Neural progenitor cell (in vitro differentiated cells): Measurements from ENCODE around the gene SEC14L6.

Source experiments
- EZH2 ChIP-seq: fragments of 200-600 bp; sonication (generic); IDR thresholded peaks from 2 replicates; pipeline ENCODE4 v1.6.1; 2017; ENCODE audit warnings: antibody characterized with exemption, mild to moderate bottlenecking, moderate library complexity
- EZH2phosphoT487 ChIP-seq: fragments of 200-600 bp; sonication (generic); IDR thresholded peaks from 2 replicates; pipeline ENCODE4 v1.6.1; 2017; ENCODE audit warnings: antibody characterized with exemption
- TF ChIP-seq, protein P1 (sequence below): fragments of 200-600 bp; sonication (generic); IDR thresholded peaks from 2 replicates; pipeline ENCODE4 v1.5.1; 2017; ENCODE audit warnings: antibody characterized with exemption, mild to moderate bottlenecking

DNA sequence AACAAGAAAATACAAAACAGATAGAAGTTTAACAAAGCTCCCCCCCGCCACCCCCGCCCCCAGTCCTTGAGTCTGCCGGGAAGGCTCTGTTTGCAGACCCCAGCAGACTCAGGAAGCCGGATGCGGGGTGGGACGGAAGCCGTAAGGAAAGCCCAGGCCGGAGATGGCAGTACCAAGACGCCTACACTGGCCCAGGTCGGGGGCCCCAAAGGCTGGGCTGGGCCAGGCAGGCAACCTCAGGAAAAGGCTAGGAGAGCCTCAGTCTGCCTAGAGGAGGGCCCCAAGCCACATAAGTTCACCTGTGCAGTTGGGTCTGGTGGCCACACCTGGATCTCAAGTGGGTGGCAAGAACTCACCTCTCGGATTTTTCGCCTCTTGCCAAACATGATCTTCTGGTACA lies 31.9 kb upstream of the SEC14L6 start:
- TF ChIP-seq, protein P1, sequence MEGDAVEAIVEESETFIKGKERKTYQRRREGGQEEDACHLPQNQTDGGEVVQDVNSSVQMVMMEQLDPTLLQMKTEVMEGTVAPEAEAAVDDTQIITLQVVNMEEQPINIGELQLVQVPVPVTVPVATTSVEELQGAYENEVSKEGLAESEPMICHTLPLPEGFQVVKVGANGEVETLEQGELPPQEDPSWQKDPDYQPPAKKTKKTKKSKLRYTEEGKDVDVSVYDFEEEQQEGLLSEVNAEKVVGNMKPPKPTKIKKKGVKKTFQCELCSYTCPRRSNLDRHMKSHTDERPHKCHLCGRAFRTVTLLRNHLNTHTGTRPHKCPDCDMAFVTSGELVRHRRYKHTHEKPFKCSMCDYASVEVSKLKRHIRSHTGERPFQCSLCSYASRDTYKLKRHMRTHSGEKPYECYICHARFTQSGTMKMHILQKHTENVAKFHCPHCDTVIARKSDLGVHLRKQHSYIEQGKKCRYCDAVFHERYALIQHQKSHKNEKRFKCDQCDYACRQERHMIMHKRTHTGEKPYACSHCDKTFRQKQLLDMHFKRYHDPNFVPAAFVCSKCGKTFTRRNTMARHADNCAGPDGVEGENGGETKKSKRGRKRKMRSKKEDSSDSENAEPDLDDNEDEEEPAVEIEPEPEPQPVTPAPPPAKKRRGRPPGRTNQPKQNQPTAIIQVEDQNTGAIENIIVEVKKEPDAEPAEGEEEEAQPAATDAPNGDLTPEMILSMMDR: no peak
- TF ChIP-seq EZH2: no peak
- no peak for TF ChIP-seq EZH2phosphoT487
